Smooth muscle cell (in vitro differentiated cells): ENCODE results near the gene TAF5L. TPM values are rescaled to one million over a fixed set of nuclear protein-coding genes. Genes with fewer than 3 reads are reported as not detected.
A peak's percentile ranks its signal among the peaks of the same experiment; 100 is the strongest.

Experiments
- DNase-seq: peaks from one replicate; lab custom pipeline; 2025; ENCODE audit not compliant: unreplicated experiment; lab: John Stamatoyannopoulos, UW
- H2AFZ ChIP-seq: fragments of 200-600 bp; sonication (generic); 2 replicates; pipeline ENCODE4 v1.6.0; 2016; ENCODE audit warnings: antibody characterized with exemption, low read depth, mild to moderate bottlenecking
- H3F3A ChIP-seq: fragments of 200-600 bp; sonication (generic); 2 replicates; pipeline ENCODE4 v1.6.0; 2017; ENCODE audit warnings: antibody characterized with exemption, low read depth
- H3K27ac ChIP-seq: fragments of 200-600 bp; sonication (generic); 2 replicates; pipeline ENCODE4 v1.5.1; 2016; ENCODE audit warnings: low read depth, mild to moderate bottlenecking
- H3K27me3 ChIP-seq: fragments of 200-600 bp; sonication (generic); 2 replicates; pipeline ENCODE4 v1.6.1; 2016; ENCODE audit warnings: low read depth, mild to moderate bottlenecking
- H3K36me3 ChIP-seq: fragments of 200-600 bp; sonication (generic); 2 replicates; pipeline ENCODE4 v1.5.1; 2016; ENCODE audit warnings: low read depth
- H3K4me1 ChIP-seq: fragments of 200-600 bp; sonication (generic); 2 replicates; pipeline ENCODE4 v1.5.1; 2016; ENCODE audit warnings: low read depth
- H3K4me2 ChIP-seq: fragments of 200-600 bp; sonication (generic); 2 replicates; pipeline ENCODE4 v1.6.0; 2016; ENCODE audit warnings: mild to moderate bottlenecking
- H3K4me3 ChIP-seq: fragments of 200-600 bp; sonication (generic); 2 replicates; pipeline ENCODE4 v1.5.1; 2016; ENCODE audit warnings: mild to moderate bottlenecking
- H3K79me2 ChIP-seq: fragments of 200-600 bp; sonication (generic); 2 replicates; pipeline ENCODE4 v1.6.0; 2016; ENCODE audit warnings: low read depth, mild to moderate bottlenecking
- H3K9ac ChIP-seq: fragments of 200-600 bp; sonication (generic); 2 replicates; pipeline ENCODE4 v1.6.0; 2016; ENCODE audit warnings: low read depth
- H3K9me3 ChIP-seq: fragments of 200-600 bp; sonication (generic); replicated peaks from 2 replicates; pipeline ENCODE4 v1.5.1; 2016; ENCODE audit warnings: low read depth
- H4K20me1 ChIP-seq: fragments of 200-600 bp; sonication (generic); 2 replicates; pipeline ENCODE4 v1.6.0; 2016; ENCODE audit warnings: low read depth
- CTCF ChIP-seq: fragments of 200-600 bp; sonication (generic); IDR thresholded peaks from 2 replicates; pipeline ENCODE4 v1.5.1; 2017; ENCODE audit warnings: borderline replicate concordance, mild to moderate bottlenecking, antibody characterized with exemption; ENCODE audit not compliant: insufficient read depth, poor library complexity, severe bottlenecking
- WGBS: methylation state at CpG from one replicate; pipeline ENCODE4 v1.1.7; 2016; ENCODE audit warnings: low lambda C conversion rate; 5-methylcytosine and 5-hydroxymethylcytosine counted together
- polyA plus RNA-seq: library from polyadenylated mRNA; unstranded; fragments of >200 nt; fragmentation: Nextera tagmentation; extraction: Ambion mirVana; gene quantifications from 2 replicates; pipeline ENCODE4 v1.2.1, GENCODE V29; 2016
- total RNA-seq: library from RNA; depleted of rRNA; stranded (reverse); fragments of >200 nt; gene quantifications from 2 replicates; pipeline ENCODE4 v1.2.3, GENCODE V29; 2014

TAF5L gene
- total and polyA plus RNA-seq, 2 experiments from 2014 or later, result 3.3 to 11.3 TPM

DNA sequence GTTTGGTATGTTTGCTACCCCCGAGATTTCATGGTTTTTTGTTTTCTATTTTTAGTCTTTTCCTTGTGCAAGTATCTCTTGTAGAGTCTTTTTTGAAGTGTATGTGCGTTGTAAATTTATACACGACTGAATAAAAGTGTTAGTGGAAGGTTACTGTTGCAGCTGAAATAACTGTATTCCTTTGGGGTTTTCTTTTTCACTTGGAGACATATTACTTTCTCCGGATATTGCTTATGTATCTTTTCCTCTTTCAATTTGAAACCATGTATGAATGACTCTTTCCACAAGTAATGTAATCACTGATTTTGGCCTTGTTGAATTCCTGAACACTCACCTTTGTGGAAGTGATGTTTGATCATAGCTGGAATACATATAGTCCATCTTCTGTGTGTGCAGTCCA is 1.1 kb upstream of the TAF5L start:
- Histone ChIP-seq H4K20me1 (peaks cover 32% of the 10 kb centered on the region), H3K27ac (no peak overlapping the region), H3F3A (no peaks in the 10 kb centered on the region), H3K36me3 (no peaks in the 10 kb centered on the region), H3K79me2 (peaks cover 79% of the 10 kb centered on the region), H3K9me3 (no peaks in the 10 kb centered on the region), H2AFZ (peak overlapping the region; percentile 96), H3K4me3 (peak overlapping the region; percentile 94), H3K9ac (no peak overlapping the region), H3K27me3 (no peaks in the 10 kb centered on the region), H3K4me1 (peaks cover 14% of the 10 kb centered on the region), H3K4me2 (peak overlapping the region; percentile 97)
- DNase-seq, result no peak
- WGBS, result 13% methylated on average over 4 of the region's 4 CpGs
- no peak for TF ChIP-seq CTCF

GRCh38 chr1:229625071-229625914 is 629 bp downstream of the TAF5L start:
- peak; percentile 47 for DNase-seq
- no peaks in the 10 kb centered on the region for H3K36me3 ChIP-seq
- H3K79me2 ChIP-seq, result peaks cover 87% of the 10 kb centered on the region
- peaks cover 14% of the 10 kb centered on the region for H3K4me1 ChIP-seq
- no peaks in the 10 kb centered on the region for H3K9me3 ChIP-seq
- no peaks in the 10 kb centered on the region for H3F3A ChIP-seq
- H3K9ac ChIP-seq, result peak overlapping the region; percentile 29
- H2AFZ ChIP-seq, result no peak overlapping the region
- peak overlapping the region; percentile 97 for H3K4me2 ChIP-seq
- no peak overlapping the region for H3K27ac ChIP-seq
- TF ChIP-seq CTCF, result no peak
- H3K27me3 ChIP-seq, result no peaks in the 10 kb centered on the region
- WGBS, result under 1% methylated on average over 42 of the region's 86 CpGs
- H3K4me3 ChIP-seq, result peak overlapping the region; percentile 94
- H4K20me1 ChIP-seq, result peaks cover 49% of the 10 kb centered on the region

GRCh38 chr1:229624521-229625070 is 1.3 kb downstream of the TAF5L start:
- 49% methylated on average over 9 of the region's 9 CpGs for WGBS
- no peak for TF ChIP-seq CTCF
- Histone ChIP-seq H3K27ac (no peak overlapping the region), H3K27me3 (no peaks in the 10 kb centered on the region), H3K9me3 (no peaks in the 10 kb centered on the region), H2AFZ (no peak overlapping the region), H3K79me2 (peaks cover 87% of the 10 kb centered on the region), H3K9ac (no peak overlapping the region), H3K4me1 (peaks cover 14% of the 10 kb centered on the region), H4K20me1 (peaks cover 56% of the 10 kb centered on the region), H3K36me3 (no peaks in the 10 kb centered on the region), H3F3A (no peaks in the 10 kb centered on the region), H3K4me2 (peak overlapping the region; percentile 85), H3K4me3 (peak overlapping the region; percentile 94)
- DNase-seq, result no peak

- Histone ChIP-seq H3K4me3 (no peak overlapping the region), H3K27ac (no peak overlapping the region), H3K4me1 (peaks cover 14% of the 10 kb centered on the region), H3K27me3 (no peaks in the 10 kb centered on the region), H3F3A (no peaks in the 10 kb centered on the region), H3K9ac (no peak overlapping the region), H3K36me3 (no peaks in the 10 kb centered on the region), H4K20me1 (peaks cover 63% of the 10 kb centered on the region), H3K9me3 (no peaks in the 10 kb centered on the region), H3K79me2 (peaks cover 88% of the 10 kb centered on the region), H2AFZ (no peak overlapping the region), H3K4me2 (peak overlapping the region; percentile 85)
- DNase-seq, result no peak
- no peak for TF ChIP-seq CTCF
- WGBS, result 87% methylated on average over 1 of the region's 1 CpG
Measured at GRCh38 chr1:229623838-229624237, 2.1 kb downstream of the TAF5L start.
